Subcutaneous adipose tissue (tissue), 4 donors: ENCODE measurements around the gene DPRX. TPM values are rescaled to one million over a fixed set of nuclear protein-coding genes. Genes with fewer than 3 reads are reported as not detected.

Source experiments
- CTCF ChIP-seq: fragments of 450-650 bp; IDR thresholded peaks from one replicate; pipeline ENCODE4 v1.5.1; 2016; ENCODE audit warnings: low read depth, mild to moderate bottlenecking, control low read depth, antibody characterized with exemption, moderate library complexity
- small RNA-seq: library from RNA; depleted of rRNA; stranded (forward); fragments of <200 nt; gene quantifications from one replicate; pipeline ENCODE3, GENCODE V24; 2016
- total RNA-seq, 4 donors: library from RNA; depleted of rRNA; stranded (reverse); fragments of >200 nt; gene quantifications; one replicate each; pipeline ENCODE4 v1.1.0, GENCODE V29; 2016

Gene DPRX
- total RNA-seq, 4 donors from 2014 or later = not detected

GRCh38 chr19:53659292-53659691 is 27.5 kb downstream of the DPRX start:
- no peak for TF ChIP-seq CTCF

GRCh38 chr19:53660584-53660983 is 28.8 kb downstream of the DPRX start:
- no peak for TF ChIP-seq CTCF

- no peak for TF ChIP-seq CTCF
Observed at GRCh38 chr19:53662209-53662608, 30.4 kb downstream of the DPRX start.

GRCh38 chr19:53664152-53664551 is 32.4 kb downstream of the DPRX start:
- TF ChIP-seq CTCF = no peak

GRCh38 chr19:53664760-53665159 is 33.0 kb downstream of the DPRX start:
- TF ChIP-seq CTCF = no peak

GRCh38 chr19:53670345-53670744 is 38.5 kb downstream of the DPRX start:
- TF ChIP-seq CTCF = no peak

GRCh38 chr19:53671663-53672062 is 39.9 kb downstream of the DPRX start:
- TF ChIP-seq CTCF = no peak

Small RNAs within 50 kb of the gene (small RNA-seq; reads per million reads assigned to genes)
- gene MIR1323 (not detected), gene MIR498 (not detected), gene MIR512-1 (not detected), gene MIR512-2 (not detected), gene MIR515-1 (not detected), gene MIR515-2 (not detected), gene MIR519C (not detected), gene MIR519E (not detected), gene MIR520E (not detected), gene RNU6-698P (not detected)

Other genes starting within 250 kb of the DPRX start
- 10 to 100 TPM in 3 of 4 donors, 1 to 10 TPM in 1; 9.5 to 21.9 (median 12.3) TPM for gene ZNF765, start 236.8 kb upstream of the DPRX start, total RNA-seq
- 10 to 100 TPM; 13.8 to 16.1 (median 15.2) TPM for gene ZNF761, start 200.0 kb upstream of the DPRX start, total RNA-seq
- gene ZNF813, start 164.3 kb upstream of the DPRX start, total RNA-seq = 1 to 10 TPM; 3.0 to 4.1 (median 3.5) TPM
- gene ZNF331, start 93.9 kb upstream of the DPRX start, total RNA-seq = 10 to 100 TPM; 28.4 to 65.4 (median 30.8) TPM
- gene NLRP12, start 192.3 kb downstream of the DPRX start, total RNA-seq = 1 to 10 TPM in 1 of 4 donors, under 1 TPM in 3; 0.49 to 1.7 (median 0.91) TPM
- gene MYADM, start 235.9 kb downstream of the DPRX start, total RNA-seq = 10 to 100 TPM; 29.9 to 37.9 (median 34.7) TPM